B cell (primary cell): ENCODE measurements around the gene ITGA2B. TPM values are rescaled to one million over a fixed set of nuclear protein-coding genes. Genes with fewer than 3 reads are reported as not detected.
A peak's percentile ranks its signal among the peaks of the same experiment; 100 is the strongest.

ENCODE experiments used
- ATAC-seq: fragments of 200-7000 bp; cut with Tn5 transposase; one replicate; pipeline ENCODE4 v1.10.0; 2021; ENCODE audit warnings: low read depth, mild to moderate bottlenecking, moderate number of reproducible peaks, moderate library complexity
- CTCF ChIA-PET: fragments of 350-600 bp; sonication (Branson Sonifier 250); formaldehyde crosslinking; loops from one replicate; lab custom pipeline; 2021; ENCODE audit warnings: antibody characterized with exemption, inconsistent platforms; lab: Charles Lee
- POLR2A ChIA-PET: fragments of 350-600 bp; sonication (Branson Sonifier 250); formaldehyde crosslinking; loops from one replicate; lab custom pipeline; 2021; ENCODE audit warnings: antibody characterized with exemption; lab: Charles Lee
- DNase-seq: peaks from one replicate; pipeline ENCODE4 v3.0.0; 2013
- H2AFZ ChIP-seq: 2 replicates; pipeline ENCODE4 v1.6.1; 2012; ENCODE audit warnings: mild to moderate bottlenecking, low read depth, low read length; ENCODE audit not compliant: insufficient read depth, poor library complexity, severe bottlenecking
- H3K27ac ChIP-seq, 2 donors: 1 replicate in 1 of 2; 2 replicates in 1 of 2; pipeline ENCODE4 v1.5.1; 2012 to 2013; ENCODE audit warnings: low read length in 2 of 2, mild to moderate bottlenecking in 2 of 2, moderate library complexity in 1 of 2
- H3K27me3 ChIP-seq, 4 experiments: fragments of 200-600 bp in 1 of 4; sonication (generic) in 1 of 4; replicated peaks in 1 of 4; 1 replicate in 2 of 4; 2 replicates in 2 of 4; pipeline versions ENCODE4 v1.6.1 to v1.7.0; 2013 to 2016; ENCODE audit warnings: low read length in 3 of 4, mild to moderate bottlenecking in 2 of 4, mixed read lengths in 1 of 4, moderate library complexity in 1 of 4; ENCODE audit not compliant: insufficient read depth in 4 of 4, control insufficient read depth in 3 of 4; ENCODE audit errors: control extremely low read depth in 1 of 4
- H3K36me3 ChIP-seq, 2 experiments: replicated peaks in 1 of 2; 1 replicate in 1 of 2; 2 replicates in 1 of 2; pipeline versions ENCODE4 v1.6.1 to v1.7.1; 2013; ENCODE audit warnings: low read length in 1 of 2; ENCODE audit not compliant: insufficient read depth in 2 of 2, control insufficient read depth in 1 of 2; ENCODE audit errors: control extremely low read depth in 1 of 2, extremely low read depth in 1 of 2
- H3K4me1 ChIP-seq, 2 donors: fragments of 200-600 bp in 1 of 2; sonication (generic) in 1 of 2; 1 replicate in 1 of 2; 2 replicates in 1 of 2; pipeline versions ENCODE4 v1.5.1 to v1.6.1; 2013 to 2017; ENCODE audit warnings: low read length in 2 of 2; ENCODE audit not compliant: control insufficient read depth in 2 of 2, insufficient read depth in 2 of 2
- H3K4me2 ChIP-seq: replicated peaks from 2 replicates; pipeline ENCODE3; 2012; ENCODE audit warnings: mild to moderate bottlenecking, low read depth, low read length; ENCODE audit not compliant: poor library complexity, severe bottlenecking
- H3K4me3 ChIP-seq, 5 experiments: fragments of 200-600 bp in 1 of 5; sonication (generic) in 1 of 5; 1 replicate in 3 of 5; 2 replicates in 2 of 5; pipeline versions ENCODE4 v1.5.1 to v1.7.0; 2011 to 2016; ENCODE audit warnings: low read length in 4 of 5, mild to moderate bottlenecking in 4 of 5, low read depth in 2 of 5, control low read depth in 1 of 5, moderate library complexity in 1 of 5; ENCODE audit not compliant: insufficient read depth in 1 of 5; ENCODE audit errors: control extremely low read depth in 1 of 5, extremely low read depth in 1 of 5
- H3K79me2 ChIP-seq: fragments of 200-600 bp; sonication (generic); one replicate; pipeline ENCODE4 v1.6.0; 2016; ENCODE audit warnings: low read length; ENCODE audit not compliant: control insufficient read depth, insufficient read depth
- H3K9ac ChIP-seq: fragments of 200-600 bp; sonication (generic); 2 replicates; pipeline ENCODE4 v1.6.1; 2017; ENCODE audit warnings: mild to moderate bottlenecking, low read length, moderate library complexity
- H3K9me3 ChIP-seq, 3 donors: one replicate each; pipeline versions ENCODE4 v1.6.1 to v1.7.1; 2013; ENCODE audit warnings: low read length in 2 of 3; ENCODE audit not compliant: control insufficient read depth in 2 of 3, insufficient read depth in 1 of 3; ENCODE audit errors: control extremely low read depth in 1 of 3
- H4K20me1 ChIP-seq: 2 replicates; pipeline ENCODE4 v1.6.0; 2012; ENCODE audit warnings: mild to moderate bottlenecking, low read length; ENCODE audit not compliant: insufficient read depth, control insufficient read depth, poor library complexity, severe bottlenecking
- H3K27ac Mint-ChIP-seq: one replicate; pipeline ENCODE4 v1.8.0; 2021; ENCODE audit warnings: mixed read lengths
- H3K27me3 Mint-ChIP-seq: one replicate; pipeline ENCODE4 v1.8.0; 2021; ENCODE audit warnings: mixed read lengths
- H3K4me1 Mint-ChIP-seq: one replicate; pipeline ENCODE4 v1.8.0; 2021; ENCODE audit warnings: mixed read lengths
- H3K4me3 Mint-ChIP-seq: one replicate; pipeline ENCODE4 v1.8.0; 2021; ENCODE audit warnings: mixed read lengths
- H3K9me3 Mint-ChIP-seq: one replicate; pipeline ENCODE4 v1.8.0; 2022; ENCODE audit warnings: mixed read lengths; ENCODE audit not compliant: insufficient read depth
- CTCF ChIP-seq: fragments of 200-600 bp; IDR thresholded peaks from one replicate; pipeline ENCODE4 v1.8.0; 2022; ENCODE audit warnings: antibody characterized with exemption, mild to moderate bottlenecking
- EZH2 ChIP-seq: IDR thresholded peaks from 2 replicates; pipeline ENCODE4 v1.6.1; 2012; ENCODE audit warnings: borderline replicate concordance, low read depth, mild to moderate bottlenecking, moderate library complexity, low read length; ENCODE audit not compliant: insufficient read depth, poor library complexity, severe bottlenecking
- WGBS: methylation state at CpG from one replicate; pipeline ENCODE4 v1.1.5; 2013; ENCODE audit warnings: missing lambda C conversion rate; ENCODE audit not compliant: insufficient coverage; 5-methylcytosine and 5-hydroxymethylcytosine counted together
- intact Hi-C: fragments of 100-400 bp; cut with micrococcal nuclease; formaldehyde crosslinking; loops from one replicate; pipeline ENCODE4 v1.10.0; 2022
- polyA plus RNA-seq: library from polyadenylated mRNA; depleted of rRNA; stranded (reverse); fragments of >200 nt; gene quantifications from 2 replicates; pipeline ENCODE4 v1.2.3, GENCODE V29; 2012
- total RNA-seq, 2 donors: library from RNA; stranded (reverse); fragments of 120-200 nt in 1 of 2; gene quantifications; 1 replicate in 1 of 2; 2 replicates in 1 of 2; pipeline versions ENCODE4 v1.2.3 to v1.2.4, GENCODE V29; 2013 to 2022

Gene ITGA2B
- total and polyA plus RNA-seq, 2 donors (not counting 1 experiment from before 2014, with no cell fraction given): 0.15 to 0.20 TPM

DNA sequence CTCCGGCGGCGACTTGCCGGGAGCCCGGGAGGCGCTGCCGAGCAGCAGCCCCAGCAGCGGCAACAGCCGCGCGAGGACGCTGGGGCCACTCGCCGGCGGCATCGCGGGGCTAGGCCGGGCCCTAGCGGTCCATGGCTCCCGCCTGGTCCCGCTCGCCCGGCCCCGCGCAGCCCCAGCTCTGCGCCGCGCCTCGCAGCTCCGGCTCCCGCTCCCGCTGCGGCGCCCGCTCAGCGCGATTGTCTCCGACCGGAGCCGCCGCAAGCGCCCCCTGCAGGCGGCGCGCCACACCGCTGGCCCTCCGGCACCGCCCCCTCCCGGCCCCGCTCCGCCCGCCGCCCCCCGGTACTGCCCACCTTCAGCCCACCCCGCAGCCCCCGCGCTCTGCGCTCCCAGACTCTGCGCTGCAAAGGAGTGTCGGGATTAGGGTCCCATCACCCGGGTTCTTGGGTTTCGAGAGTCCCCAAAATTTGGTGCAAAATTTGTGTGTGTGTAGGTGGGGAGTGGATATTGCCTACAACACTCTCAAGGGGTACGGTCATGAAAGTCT is 25.8 kb downstream of the ITGA2B start, which contains the start of gene FAM171A2:
FAM171A2 (minus strand) TSS at position 241 of the 547 bp plus-strand sequence; CDS start at position 102, 139 bp downstream.
- H3K4me3 ChIP-seq: peak within 1 kb of the TSS in 4 of 5 experiments; percentile 29 to 70 (median 56)
- intact Hi-C loops: loop anchor here (1.0 kb wide), 2 partner anchors 9 to 18 kb away; partner anchors contain the start of gene GRN
- peak within 1 kb of the TSS; percentile 69 for H3K9ac ChIP-seq
- TF ChIP-seq EZH2 (no peak), CTCF (peak; percentile 87)
- no peaks in the 10 kb centered on the region for H3K9me3 ChIP-seq
- no peaks in the 10 kb centered on the region for H3K79me2 ChIP-seq
- CTCF ChIA-PET: interaction anchor here (0.6 to 6.2 kb wide), 17 partner anchors 8 to 284 kb away, joined by 3 to 52 read pairs (median 4); partner anchors contain the start of genes GRN, HDAC5 and TMUB2
- no peaks in the 10 kb centered on the region for H4K20me1 ChIP-seq
- peak within 1 kb of the TSS; percentile 100 for H3K4me2 ChIP-seq
- H2AFZ ChIP-seq: peak within 1 kb of the TSS; percentile 79
- peak within 1 kb of the TSS; percentile 88 for H3K4me3 Mint-ChIP-seq
- WGBS: under 1% methylated on average over 52 of the region's 63 CpGs
- H3K36me3 ChIP-seq: no peaks in the 10 kb centered on the region
- peaks cover 10 to 17% of the 10 kb centered on the region in 2 donors for H3K4me1 ChIP-seq
- ATAC-seq: peak; percentile 91
- H3K27ac ChIP-seq: no peak within 1 kb of the TSS
- H3K27me3 ChIP-seq: peaks cover 0 to 35% (median 13%) of the 10 kb centered on the region in 4 experiments
- no peak within 1 kb of the TSS for H3K27ac Mint-ChIP-seq
- no peaks in the 10 kb centered on the region for H3K9me3 Mint-ChIP-seq
- POLR2A ChIA-PET: interaction anchor here (0.6 to 0.9 kb wide), 4 partner anchors 13 to 33 kb away, joined by 3 to 5 read pairs (median 4); no protein-coding TSS in a partner anchor
- H3K4me1 Mint-ChIP-seq: peaks cover 9% of the 10 kb centered on the region
- DNase-seq: peak; percentile 82
- H3K27me3 Mint-ChIP-seq: peaks cover 39% of the 10 kb centered on the region
